IMR-90 (cell line): ENCODE data around the gene SERPINC1. TPM values are rescaled to one million over a fixed set of nuclear protein-coding genes. Genes with fewer than 3 reads are reported as not detected.

ENCODE experiments used
- ATAC-seq: fragments of 200-7000 bp; cut with Tn5 transposase; 2 replicates; pipeline ENCODE4 v1.9.1; 2020; ENCODE audit warnings: low read depth, mild to moderate bottlenecking, moderate library complexity
- BruUV-seq: library from RNA; stranded (reverse); fragments of 400-500 nt; replicated peaks from 2 replicates; lab custom pipeline; 2021; lab: Mats Ljungman, UMichigan
- CTCF ChIA-PET: fragments of 300-600 bp; formaldehyde crosslinking; extraction: SDS; loops from one replicate; lab custom pipeline; 2021; ENCODE audit warnings: antibody characterized with exemption; lab: Yijun Ruan, JAX
- POLR2A ChIA-PET: fragments of 300-600 bp; sonication (Branson Sonifier 250); formaldehyde crosslinking; loops from one replicate; lab custom pipeline; 2022; ENCODE audit warnings: antibody characterized with exemption; ENCODE audit not compliant: unreplicated experiment; lab: Charles Lee
- DNase-seq: peaks from one replicate; pipeline ENCODE4 v3.0.0; 2013
- H2AFZ ChIP-seq: replicated peaks from 2 replicates; pipeline ENCODE3; 2013; ENCODE audit warnings: low read length, mild to moderate bottlenecking; ENCODE audit not compliant: poor library complexity
- H2AK5ac ChIP-seq: 2 replicates; pipeline ENCODE4 v1.6.1; 2013; ENCODE audit warnings: low read depth, low read length, inconsistent platforms
- H2AK9ac ChIP-seq: replicated peaks from 2 replicates; pipeline ENCODE3; 2013; ENCODE audit warnings: mild to moderate bottlenecking, low read depth, low read length, moderate library complexity; ENCODE audit not compliant: poor library complexity
- H2BK120ac ChIP-seq: 2 replicates; pipeline ENCODE4 v1.6.1; 2013; ENCODE audit warnings: low read depth, low read length, inconsistent platforms
- H2BK15ac ChIP-seq: 3 replicates; pipeline ENCODE4 v1.6.1; 2013; ENCODE audit warnings: low read depth, low read length, inconsistent platforms
- H2BK20ac ChIP-seq: 2 replicates; pipeline ENCODE4 v1.6.1; 2013; ENCODE audit warnings: low read depth, mild to moderate bottlenecking, inconsistent platforms, low read length, moderate library complexity
- H2BK5ac ChIP-seq: 2 replicates; pipeline ENCODE4 v1.6.1; 2013; ENCODE audit warnings: mild to moderate bottlenecking, low read depth, low read length, inconsistent platforms; ENCODE audit not compliant: poor library complexity, severe bottlenecking
- H3K14ac ChIP-seq: replicated peaks from 2 replicates; pipeline ENCODE4 v1.6.1; 2013; ENCODE audit warnings: low read depth, low read length, inconsistent platforms
- H3K18ac ChIP-seq: 2 replicates; pipeline ENCODE4 v1.6.1; 2013; ENCODE audit warnings: low read depth, low read length, control low read depth
- H3K23ac ChIP-seq: 2 replicates; pipeline ENCODE4 v1.6.1; 2013; ENCODE audit warnings: low read depth, low read length, inconsistent platforms
- H3K27ac ChIP-seq: 2 replicates; pipeline ENCODE4 v1.5.1; 2013; ENCODE audit warnings: mild to moderate bottlenecking, control low read depth, low read length; ENCODE audit not compliant: insufficient read depth
- H3K27me3 ChIP-seq: 2 replicates; pipeline ENCODE4 v1.6.1; 2013; ENCODE audit warnings: low read length; ENCODE audit not compliant: control insufficient read depth, insufficient read depth
- H3K36me3 ChIP-seq: 2 replicates; pipeline ENCODE4 v1.6.1; 2013; ENCODE audit warnings: low read length, mixed read lengths; ENCODE audit not compliant: control insufficient read depth, insufficient read depth
- H3K4ac ChIP-seq: 2 replicates; pipeline ENCODE4 v1.6.1; 2013; ENCODE audit warnings: low read depth, low read length, inconsistent platforms
- H3K4me1 ChIP-seq: 2 replicates; pipeline ENCODE4 v1.6.1; 2013; ENCODE audit warnings: low read length, mixed read lengths; ENCODE audit not compliant: control insufficient read depth, insufficient read depth
- H3K4me2 ChIP-seq: 2 replicates; pipeline ENCODE4 v1.6.1; 2013; ENCODE audit warnings: low read depth, mild to moderate bottlenecking, control low read depth, low read length, moderate library complexity
- H3K4me3 ChIP-seq: 2 replicates; pipeline ENCODE4 v1.5.1; 2013; ENCODE audit warnings: low read depth, mild to moderate bottlenecking, control low read depth, low read length, moderate library complexity; ENCODE audit not compliant: insufficient read depth
- H3K56ac ChIP-seq: 2 replicates; pipeline ENCODE4 v1.6.1; 2013; ENCODE audit warnings: low read length, inconsistent platforms; ENCODE audit not compliant: insufficient read depth; ENCODE audit errors: extremely low read depth
- H3K79me1 ChIP-seq, 2 experiments: 2 replicates each; pipeline ENCODE4 v1.6.1; 2013; ENCODE audit warnings: low read length in 2 of 2, inconsistent platforms in 1 of 2, low read depth in 1 of 2
- H3K9ac ChIP-seq: 2 replicates; pipeline ENCODE4 v1.6.1; 2013; ENCODE audit warnings: low read depth, low read length, control low read depth
- H3K9me1 ChIP-seq: 2 replicates; pipeline ENCODE4 v1.6.1; 2013; ENCODE audit warnings: low read length, inconsistent platforms; ENCODE audit not compliant: insufficient read depth
- H3K9me3 ChIP-seq: 2 replicates; pipeline ENCODE4 v1.6.1; 2013; ENCODE audit warnings: low read length; ENCODE audit not compliant: control insufficient read depth, insufficient read depth
- H4K20me1 ChIP-seq: 2 replicates; pipeline ENCODE4 v1.6.1; 2013; ENCODE audit warnings: low read length, inconsistent platforms; ENCODE audit not compliant: insufficient read depth
- H4K5ac ChIP-seq: 2 replicates; pipeline ENCODE4 v1.6.1; 2013; ENCODE audit warnings: mild to moderate bottlenecking, low read depth, low read length, control low read depth
- H4K8ac ChIP-seq, 2 experiments: 2 replicates each; pipeline ENCODE4 v1.6.1; 2013; ENCODE audit warnings: low read depth in 2 of 2, low read length in 2 of 2, control low read depth in 1 of 2, inconsistent platforms in 1 of 2
- H4K91ac ChIP-seq: 2 replicates; pipeline ENCODE4 v1.6.1; 2013; ENCODE audit warnings: low read depth, low read length, inconsistent platforms; ENCODE audit not compliant: insufficient read depth
- BHLHE40 ChIP-seq: fragments of 150-350 bp; IDR thresholded peaks from 2 replicates; pipeline ENCODE4 v1.6.1; 2016; ENCODE audit warnings: mild to moderate bottlenecking, low read depth, low read length
- CEBPB ChIP-seq: IDR thresholded peaks from 2 replicates; pipeline ENCODE4 v1.6.1; 2012; ENCODE audit warnings: low read depth, low read length, improper control_type of control experiment
- CHD1 ChIP-seq: IDR thresholded peaks from 2 replicates; pipeline ENCODE4 v1.6.1; 2012; ENCODE audit warnings: low read depth, low read length, improper control_type of control experiment
- CTCF ChIP-seq: conservative IDR thresholded peaks from 2 replicates; pipeline ENCODE4 v1.5.1; 2012; ENCODE audit warnings: mild to moderate bottlenecking, low read depth, low read length, improper control_type of control experiment
- FOS ChIP-seq: fragments of 150-350 bp; IDR thresholded peaks from 2 replicates; pipeline ENCODE4 v1.6.1; 2016; ENCODE audit warnings: low read depth, low read length
- MAFK ChIP-seq: IDR thresholded peaks from 2 replicates; pipeline ENCODE4 v1.6.1; 2012; ENCODE audit warnings: low read depth, low read length, improper control_type of control experiment
- MAZ ChIP-seq: IDR thresholded peaks from 2 replicates; pipeline ENCODE4 v1.6.1; 2012; ENCODE audit warnings: low read depth, mild to moderate bottlenecking, low read length, improper control_type of control experiment, moderate library complexity, borderline replicate concordance
- MXI1 ChIP-seq: IDR thresholded peaks from 2 replicates; pipeline ENCODE4 v1.6.1; 2012; ENCODE audit warnings: low read depth, mild to moderate bottlenecking, low read length, moderate library complexity, borderline replicate concordance
- NFE2L2 ChIP-seq: fragments of 150-350 bp; IDR thresholded peaks from 2 replicates; pipeline ENCODE4 v1.6.1; 2016; ENCODE audit warnings: low read depth, mild to moderate bottlenecking, low read length
- POLR2A ChIP-seq: IDR thresholded peaks from 2 replicates; pipeline ENCODE4 v1.6.1; 2012; ENCODE audit warnings: mild to moderate bottlenecking, low read depth, low read length
- RAD21 ChIP-seq: IDR thresholded peaks from 2 replicates; pipeline ENCODE4 v1.6.1; 2012; ENCODE audit warnings: low read length, improper control_type of control experiment
- RCOR1 ChIP-seq: IDR thresholded peaks from 2 replicates; pipeline ENCODE4 v1.6.1; 2012; ENCODE audit warnings: mild to moderate bottlenecking, low read length, improper control_type of control experiment; ENCODE audit not compliant: insufficient replicate concordance
- RFX5 ChIP-seq: IDR thresholded peaks from 2 replicates; pipeline ENCODE4 v1.8.0; 2012; ENCODE audit warnings: low read depth, mild to moderate bottlenecking, low read length, moderate library complexity
- SMC3 ChIP-seq: fragments of 150-350 bp; IDR thresholded peaks from 2 replicates; pipeline ENCODE4 v1.6.1; 2016; ENCODE audit warnings: low read depth, mild to moderate bottlenecking, antibody characterized with exemption, low read length, moderate library complexity
- USF2 ChIP-seq: fragments of 150-350 bp; IDR thresholded peaks from 2 replicates; pipeline ENCODE4 v1.6.1; 2017; ENCODE audit warnings: mild to moderate bottlenecking, antibody characterized with exemption, low read length, low read depth
- WGBS, 2 experiments: methylation state at CpG; one replicate each; pipeline versions ENCODE4 v1.1.5 to v1.1.7; 2013; ENCODE audit warnings: missing lambda C conversion rate in 2 of 2; ENCODE audit not compliant: insufficient read length in 1 of 2; ENCODE audit errors: extremely low coverage in 2 of 2; 5-methylcytosine and 5-hydroxymethylcytosine counted together
- dilution Hi-C: fragments of 300-500 bp; cut with HindIII; formaldehyde crosslinking; loops from one replicate; pipeline ENCODE4 v1.14.3; 2018; ENCODE audit warnings: low sequenced_read_pairs; ENCODE audit not compliant: unreplicated experiment
- in situ Hi-C: fragments of 300-500 bp; cut with MboI; formaldehyde crosslinking; loops from 3 replicates; pipeline ENCODE4 v1.14.3; 2019; ENCODE audit warnings: low sequenced_read_pairs, inconsistent platforms, mixed read lengths
- intact Hi-C: fragments of 100-400 bp; cut with micrococcal nuclease; formaldehyde crosslinking; loops from 2 replicates; pipeline ENCODE4 v1.10.0; 2022
- polyA plus RNA-seq, 3 experiments: library from polyadenylated mRNA; depleted of rRNA; stranded (reverse); fragments of >200 nt; gene quantifications; 2 replicates each; pipeline ENCODE4 v1.2.3, GENCODE V29; 2012; ENCODE audit warnings: low replicate concordance in 1 of 3
- total RNA-seq: library from RNA; depleted of rRNA; stranded (reverse); fragments of >200 nt; gene quantifications from 2 replicates; pipeline ENCODE4 v1.2.3, GENCODE V29; 2012
- TF ChIP-seq, protein P1 (sequence below): fragments of 150-350 bp; IDR thresholded peaks from 2 replicates; pipeline ENCODE4 v1.6.1; 2016; ENCODE audit warnings: low read depth, mild to moderate bottlenecking, low read length, moderate library complexity, borderline replicate concordance

SERPINC1 gene
- total and polyA plus RNA-seq, 2 of the 4 experiments (the other 2 are of a cell fraction), result not detected

DNA sequence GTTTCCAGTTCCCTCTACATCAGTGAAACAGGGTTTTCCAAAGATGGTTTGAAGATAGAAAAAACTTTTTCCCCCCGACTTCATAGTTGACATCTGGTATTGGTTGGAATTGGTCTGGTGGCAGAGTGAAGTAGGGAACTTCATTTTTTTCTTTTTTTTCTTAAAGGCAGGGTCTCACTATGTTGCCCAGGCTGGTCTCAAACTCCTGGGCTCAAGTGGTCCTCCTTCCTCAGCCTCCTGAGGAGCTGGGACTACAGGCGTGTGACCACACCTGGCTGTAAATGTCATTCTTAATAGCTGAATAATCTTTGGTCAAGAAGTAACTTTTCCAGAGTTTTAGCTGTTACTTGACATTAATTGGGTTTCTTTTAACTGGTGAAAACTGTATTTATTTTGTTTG is 27.2 kb downstream of the SERPINC1 start:
- Histone ChIP-seq H3K14ac (no peak overlapping the region), H2BK5ac (no peak overlapping the region), H2AK9ac (no peak overlapping the region), H3K9me1 (no peaks in the 10 kb centered on the region; the same call in 1 of the 2 replicates), H3K4me1 (no peaks in the 10 kb centered on the region), H3K4me3 (no peak overlapping the region), H3K79me1 (peaks cover 0 to 4% of the 10 kb centered on the region in 2 experiments; a peak in 1 of 4 replicates), H2AFZ (no peak overlapping the region), H3K23ac (no peak overlapping the region), H2BK20ac (no peak overlapping the region), H4K91ac (no peak overlapping the region), H4K8ac (no peak overlapping the region), H4K5ac (no peak overlapping the region), H2AK5ac (no peak overlapping the region), H3K56ac (no peak overlapping the region), H3K18ac (no peak overlapping the region), H3K9me3 (no peaks in the 10 kb centered on the region), H2BK120ac (no peak overlapping the region), H3K27ac (no peak overlapping the region), H3K27me3 (no peaks in the 10 kb centered on the region), H4K20me1 (no peaks in the 10 kb centered on the region), H2BK15ac (no peak overlapping the region), H3K4me2 (no peak overlapping the region), H3K36me3 (peaks cover 15% of the 10 kb centered on the region), H3K9ac (no peak overlapping the region), H3K4ac (no peak overlapping the region)
- in situ Hi-C loops (no loop called here), dilution Hi-C loops (no loop called here), intact Hi-C loops (no loop called here)
- no CpG with 5 or more reads among the region's 2 CpGs for WGBS, 2 experiments
- TF ChIP-seq RFX5, result no peak
- no peak for TF ChIP-seq NFE2L2
- no peak for TF ChIP-seq USF2
- TF ChIP-seq POLR2A, result no peak
- no peak for TF ChIP-seq CHD1
- no peak for TF ChIP-seq FOS
- no peak for TF ChIP-seq RAD21
- TF ChIP-seq CEBPB, result no peak
- TF ChIP-seq, protein P1, sequence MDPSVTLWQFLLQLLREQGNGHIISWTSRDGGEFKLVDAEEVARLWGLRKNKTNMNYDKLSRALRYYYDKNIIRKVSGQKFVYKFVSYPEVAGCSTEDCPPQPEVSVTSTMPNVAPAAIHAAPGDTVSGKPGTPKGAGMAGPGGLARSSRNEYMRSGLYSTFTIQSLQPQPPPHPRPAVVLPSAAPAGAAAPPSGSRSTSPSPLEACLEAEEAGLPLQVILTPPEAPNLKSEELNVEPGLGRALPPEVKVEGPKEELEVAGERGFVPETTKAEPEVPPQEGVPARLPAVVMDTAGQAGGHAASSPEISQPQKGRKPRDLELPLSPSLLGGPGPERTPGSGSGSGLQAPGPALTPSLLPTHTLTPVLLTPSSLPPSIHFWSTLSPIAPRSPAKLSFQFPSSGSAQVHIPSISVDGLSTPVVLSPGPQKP, result no peak
- TF ChIP-seq SMC3, result no peak
- no peak for TF ChIP-seq BHLHE40
- TF ChIP-seq CTCF, result no peak
- TF ChIP-seq MAZ, result no peak
- TF ChIP-seq MXI1, result no peak
- no peak for TF ChIP-seq MAFK
- no peak for TF ChIP-seq RCOR1
- ChIA-PET CTCF (no interaction called here), POLR2A (no interaction called here)
- no peak for DNase-seq
- no peak for ATAC-seq
- BruUV-seq, result no TSS peak
